Measurements from ENCODE around the gene SLC9A7. TPM values are rescaled to one million over a fixed set of nuclear protein-coding genes. Genes with fewer than 3 reads are reported as not detected.

SLC9A7 gene
- total and polyA plus RNA-seq, 2 donors from 2014 or later, result 2.4 to 16.1 TPM

GRCh38 chrX:46574774-46575381, 184.0 kb downstream of the SLC9A7 start:
- peak in 4 of 5 donors; percentile 28 to 46 (median 30) for DNase-seq
- Histone ChIP-seq H3K4me1 (ENCODE audit: control insufficient read depth in 2 of 3, insufficient read depth in 2 of 3, low read depth in 1 of 3, low read length in 3 of 3) (no peaks in the 10 kb centered on the region), H3K9me3 (ENCODE audit: control insufficient read depth in 2 of 3, insufficient read depth in 1 of 3, low read length in 3 of 3) (no peaks in the 10 kb centered on the region), H3K9ac (ENCODE audit: low read length in 3 of 3) (no peak overlapping the region), H3K4me3 (ENCODE audit: low read length in 3 of 3) (peak overlapping the region in 2 of 3 donors; percentile 51 to 59), H3K27ac (ENCODE audit: low read depth in 2 of 2, low read length in 2 of 2) (no peak overlapping the region), H3K36me3 (ENCODE audit: control insufficient read depth in 2 of 3, insufficient read depth in 3 of 3, low read length in 3 of 3) (no peaks in the 10 kb centered on the region), H3K27me3 (ENCODE audit: control insufficient read depth, insufficient read depth, low read length) (peaks cover 2% of the 10 kb centered on the region)
- intact Hi-C loops (cut with DNase I), result no loop called here
- TF ChIP-seq CTCF (IDR thresholded peaks at IDR 0.05; ENCODE audit: borderline replicate concordance, extremely low read depth, insufficient read depth), result no peak
- FAIRE-seq, result no peak

- FAIRE-seq, result no peak
Measured at GRCh38 chrX:46573892-46574773, 184.8 kb downstream of the SLC9A7 start.

GRCh38 chrX:46573331-46573891, 185.5 kb downstream of the SLC9A7 start, which contains the start of gene CHST7:
Gene CHST7, plus strand, starts transcription at chrX:46573765. Its CDS starts 167 bp downstream, at chrX:46573932.
- Histone ChIP-seq H3K9me3 (ENCODE audit: control insufficient read depth in 2 of 3, insufficient read depth in 1 of 3, low read length in 3 of 3) (no peaks in the 10 kb centered on the region), H3K27me3 (ENCODE audit: control insufficient read depth, insufficient read depth, low read length) (peaks cover 2% of the 10 kb centered on the region), H3K27ac (ENCODE audit: low read depth in 2 of 2, low read length in 2 of 2) (no peak within 1 kb of the TSS), H3K9ac (ENCODE audit: low read length in 3 of 3) (no peak within 1 kb of the TSS), H3K4me3 (ENCODE audit: low read length in 3 of 3) (peak within 1 kb of the TSS; percentile 39 to 56 (median 51)), H3K4me1 (ENCODE audit: control insufficient read depth in 2 of 3, insufficient read depth in 2 of 3, low read depth in 1 of 3, low read length in 3 of 3) (no peaks in the 10 kb centered on the region), H3K36me3 (ENCODE audit: control insufficient read depth in 2 of 3, insufficient read depth in 3 of 3, low read length in 3 of 3) (no peaks in the 10 kb centered on the region)
- DNase-seq (peak; percentile 46 to 90 (median 63)), FAIRE-seq (no peak)
- intact Hi-C loops (cut with DNase I), result no loop called here
- TF ChIP-seq CTCF (IDR thresholded peaks at IDR 0.05; ENCODE audit: borderline replicate concordance, extremely low read depth, insufficient read depth), result no peak

More at GRCh38 chrX:46573892-46574773, 184.8 kb downstream of the SLC9A7 start:
- H3K27me3 ChIP-seq (ENCODE audit: control insufficient read depth, insufficient read depth, low read length), result peaks cover 2% of the 10 kb centered on the region
- TF ChIP-seq CTCF (IDR thresholded peaks at IDR 0.05; ENCODE audit: borderline replicate concordance, extremely low read depth, insufficient read depth), result no peak
- H3K27ac ChIP-seq (ENCODE audit: low read depth in 2 of 2, low read length in 2 of 2), result no peak overlapping the region
- no peaks in the 10 kb centered on the region for H3K36me3 ChIP-seq (ENCODE audit: control insufficient read depth in 2 of 3, insufficient read depth in 3 of 3, low read length in 3 of 3)
- H3K9me3 ChIP-seq (ENCODE audit: control insufficient read depth in 2 of 3, insufficient read depth in 1 of 3, low read length in 3 of 3), result no peaks in the 10 kb centered on the region
- intact Hi-C loops (cut with DNase I), result no loop called here
- peak overlapping the region; percentile 20 to 56 (median 51) for H3K4me3 ChIP-seq (ENCODE audit: low read length in 3 of 3)
- peak; percentile 46 to 89 (median 52) for DNase-seq
- no peak overlapping the region for H3K9ac ChIP-seq (ENCODE audit: low read length in 3 of 3)
- no peaks in the 10 kb centered on the region for H3K4me1 ChIP-seq (ENCODE audit: control insufficient read depth in 2 of 3, insufficient read depth in 2 of 3, low read depth in 1 of 3, low read length in 3 of 3)
